Ecto neural progenitor cell (in vitro differentiated cells): ENCODE data around the gene DENND1A.
A peak's percentile ranks its signal among the peaks of the same experiment; 100 is the strongest.

Source experiments
- DNase-seq: peaks from one replicate; pipeline ENCODE4 v3.0.0-alpha.2; 2018; ENCODE audit warnings: low spot score

Gene DENND1A

GRCh38 chr9:123390337-123391135 lies 539.4 kb downstream of the DENND1A start:
- DNase-seq: no peak

DNA sequence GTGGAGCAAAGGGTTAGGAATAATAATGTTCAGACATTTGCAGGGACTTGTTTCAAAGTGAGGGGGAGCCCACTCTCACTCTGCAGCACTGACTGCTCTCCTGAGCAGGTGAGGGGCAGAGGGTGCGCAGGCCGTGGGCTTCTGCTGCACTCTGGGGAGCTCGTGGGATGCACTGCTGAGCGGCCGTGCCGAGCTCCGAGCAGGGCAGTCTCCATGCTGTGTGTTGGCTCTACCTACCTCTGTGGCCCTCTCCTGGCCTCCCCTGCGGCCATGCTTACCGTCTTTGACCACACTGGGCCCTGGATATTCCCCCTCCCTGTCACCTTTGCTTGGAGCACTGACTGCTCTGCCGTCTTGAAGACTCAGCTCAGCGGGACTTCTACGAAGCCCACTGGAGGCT lies 540.2 kb downstream of the DENND1A start:
- DNase-seq: no peak

DNA sequence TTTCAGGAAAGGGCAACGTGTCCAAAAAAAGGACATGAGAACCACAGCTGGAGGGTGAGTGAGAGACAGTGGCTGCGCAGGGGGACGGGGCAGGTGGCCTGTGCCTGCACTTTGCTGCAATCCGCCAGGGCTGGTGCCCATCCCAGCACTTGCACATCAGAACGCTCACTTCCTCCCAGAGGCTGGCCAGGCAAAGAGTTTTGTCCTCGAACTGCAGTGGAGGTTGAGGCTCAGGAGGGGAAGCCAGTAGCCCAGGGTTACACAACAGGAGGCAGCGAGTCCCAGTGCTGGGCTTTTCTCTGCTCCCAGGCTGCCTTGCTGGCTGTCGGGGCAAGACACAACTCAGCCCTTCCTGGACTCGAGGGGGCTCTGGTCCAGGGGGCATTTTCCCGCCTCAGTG lies 540.9 kb downstream of the DENND1A start:
- DNase-seq: no peak

DNA sequence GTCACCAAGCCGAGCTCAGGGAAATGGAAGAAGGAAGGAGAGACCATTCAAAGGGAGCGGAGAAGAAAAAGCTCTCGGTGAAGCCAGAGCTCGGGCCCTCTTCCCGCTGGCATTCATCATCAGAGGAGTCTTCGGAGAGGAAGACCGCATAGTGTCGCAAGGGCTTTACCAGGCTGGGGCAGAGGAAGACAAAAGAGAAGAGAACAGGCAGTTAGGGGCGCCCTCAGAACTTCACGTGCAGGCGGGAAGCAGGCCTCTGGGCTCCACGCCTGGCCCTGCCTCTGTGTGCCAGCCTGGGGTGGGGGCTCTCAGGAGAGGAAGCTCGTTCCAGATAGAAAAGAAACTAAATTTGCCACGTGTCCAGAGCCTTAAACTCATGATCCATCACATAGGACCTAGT lies 542.2 kb downstream of the DENND1A start:
- no peak for DNase-seq

DNA sequence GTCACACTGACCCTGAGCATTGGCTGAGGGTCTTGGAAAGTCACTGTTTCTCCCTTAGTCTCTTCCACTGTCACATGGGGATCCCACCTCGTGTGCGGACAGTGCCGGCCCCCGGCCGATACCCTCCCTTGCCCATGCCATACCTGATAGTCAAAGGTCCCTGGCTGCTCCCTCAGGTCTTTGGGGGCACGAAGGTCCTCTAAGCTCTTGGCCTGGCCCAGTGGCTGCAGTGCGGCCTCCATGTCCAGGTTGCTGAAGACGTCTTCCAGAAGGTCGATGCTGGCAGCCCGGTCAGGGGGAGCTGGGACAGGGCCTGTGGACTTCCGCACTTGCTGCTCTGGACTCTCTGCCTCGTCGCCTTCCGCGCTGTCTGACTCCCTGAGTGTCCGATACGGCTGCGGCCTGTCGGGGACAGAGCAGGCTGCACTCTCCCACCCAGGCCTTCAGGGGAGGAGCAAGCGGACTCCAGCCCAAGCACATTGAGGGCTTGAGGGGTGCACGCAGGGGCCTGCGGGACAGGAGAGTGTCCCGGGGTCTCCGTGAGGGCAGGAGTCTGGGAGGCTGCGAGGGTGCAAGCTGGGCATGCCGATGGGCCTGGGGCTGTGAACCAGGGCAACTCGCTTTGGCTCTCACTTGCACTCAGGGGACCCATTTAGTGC lies 546.3 kb downstream of the DENND1A start:
- DNase-seq: no peak

GRCh38 chr9:123382653-123383511 lies 547.0 kb downstream of the DENND1A start:
- no peak for DNase-seq

- no peak for DNase-seq
These were observed 548.8 kb downstream of the DENND1A start for GRCh38 chr9:123380852-123381705.

- no peak for DNase-seq
These were observed 550.8 kb downstream of the DENND1A start for GRCh38 chr9:123378956-123379660.

DNA sequence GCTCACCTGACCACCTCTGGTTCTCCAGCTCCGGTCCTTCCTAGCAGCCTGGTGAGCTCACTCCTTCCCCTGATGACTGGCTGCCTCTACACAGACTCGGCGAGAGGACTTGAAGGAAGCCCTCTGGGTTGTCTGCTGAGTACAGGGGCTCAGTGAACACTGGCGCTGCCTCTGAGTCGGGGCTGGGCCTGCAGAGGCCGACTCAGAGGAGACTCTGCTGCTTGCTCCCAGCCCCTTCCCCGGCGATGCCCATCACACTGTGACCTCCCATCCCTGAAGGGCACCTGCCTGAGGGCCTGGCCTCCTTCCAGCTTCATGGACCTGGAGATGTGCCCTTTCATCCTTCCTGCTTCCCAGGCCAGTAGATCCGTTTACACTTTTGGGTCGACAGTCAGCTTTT lies 551.9 kb downstream of the DENND1A start:
- no peak for DNase-seq

DNA sequence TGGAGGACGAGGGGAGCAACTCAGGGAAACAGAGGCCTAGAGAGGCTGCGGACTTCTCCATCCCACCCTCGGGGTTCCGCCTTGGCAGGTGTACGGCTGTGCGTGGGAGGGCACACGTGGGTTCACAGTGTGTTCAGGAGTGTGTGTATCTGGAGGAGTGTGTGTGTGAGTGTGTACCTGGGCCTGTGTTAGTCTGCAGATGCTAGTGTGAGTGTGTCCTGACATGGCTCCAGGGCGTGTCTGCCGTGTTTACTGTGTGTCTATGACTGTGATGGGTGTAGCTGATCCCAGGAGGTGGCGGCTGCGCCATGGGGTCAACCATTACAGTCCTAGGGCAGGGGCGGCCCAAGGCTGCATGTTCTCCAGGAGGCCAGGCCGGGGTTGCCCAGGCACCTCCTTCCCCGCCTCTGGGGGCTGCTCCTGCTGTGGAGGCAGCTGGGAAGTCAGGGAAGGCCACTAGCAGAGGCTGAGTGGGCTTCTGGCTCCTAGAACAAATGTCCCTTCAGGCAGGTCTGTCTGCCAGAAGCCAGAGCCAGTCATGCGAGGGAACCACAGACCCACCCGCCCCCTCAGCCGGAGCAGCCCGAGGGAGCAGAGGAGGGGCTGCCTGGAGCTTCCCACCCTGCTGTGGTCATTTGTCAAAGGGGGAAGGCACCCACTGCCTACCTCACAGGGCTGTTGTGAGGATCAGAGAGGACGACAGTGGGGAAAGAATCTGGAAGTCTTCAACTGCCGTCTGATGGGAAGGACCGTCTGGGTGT lies 552.5 kb downstream of the DENND1A start:
- no peak for DNase-seq

DNA sequence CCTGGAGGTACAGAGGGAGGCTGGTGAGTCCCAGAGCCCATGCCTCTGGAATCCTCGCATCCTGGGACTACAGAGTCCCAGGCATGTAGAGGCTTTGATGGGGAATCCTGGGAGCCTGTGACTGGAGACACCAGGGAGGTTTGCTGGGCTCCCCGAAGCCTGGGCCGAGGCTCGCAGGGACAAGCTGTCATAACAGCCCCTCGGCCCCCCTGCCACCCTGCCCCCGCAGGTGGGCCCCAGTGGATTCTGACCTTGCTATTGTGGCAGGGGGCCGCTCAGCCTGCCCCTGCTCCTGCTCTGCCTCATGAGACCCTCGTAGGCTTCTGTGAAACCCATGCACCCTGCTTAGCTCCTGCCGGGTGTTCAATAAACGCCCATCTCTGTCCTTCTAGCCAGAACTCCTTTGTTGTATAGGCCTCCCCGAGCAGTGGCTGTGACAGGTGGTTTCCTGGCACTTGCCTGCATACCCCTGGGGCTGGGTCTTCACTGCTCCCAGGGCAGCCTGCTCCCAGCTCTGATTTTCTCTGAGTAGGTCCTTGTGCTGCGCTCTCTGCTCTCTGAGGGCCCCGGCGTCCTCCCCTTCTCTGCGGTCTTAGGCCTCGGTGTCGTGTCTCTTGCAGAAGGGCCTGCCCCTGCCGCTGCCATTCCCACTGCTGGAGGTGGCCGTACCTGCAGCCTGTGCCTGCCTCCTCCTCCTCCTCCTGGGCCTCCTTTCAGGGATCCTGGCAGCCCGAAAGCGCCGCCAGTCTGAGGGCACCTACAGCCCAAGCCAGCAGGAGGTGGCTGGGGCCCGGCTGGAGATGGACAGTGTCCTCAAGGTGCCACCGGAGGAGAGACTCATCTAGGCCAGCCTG lies 553.5 kb downstream of the DENND1A start:
- no peak for DNase-seq

DNA sequence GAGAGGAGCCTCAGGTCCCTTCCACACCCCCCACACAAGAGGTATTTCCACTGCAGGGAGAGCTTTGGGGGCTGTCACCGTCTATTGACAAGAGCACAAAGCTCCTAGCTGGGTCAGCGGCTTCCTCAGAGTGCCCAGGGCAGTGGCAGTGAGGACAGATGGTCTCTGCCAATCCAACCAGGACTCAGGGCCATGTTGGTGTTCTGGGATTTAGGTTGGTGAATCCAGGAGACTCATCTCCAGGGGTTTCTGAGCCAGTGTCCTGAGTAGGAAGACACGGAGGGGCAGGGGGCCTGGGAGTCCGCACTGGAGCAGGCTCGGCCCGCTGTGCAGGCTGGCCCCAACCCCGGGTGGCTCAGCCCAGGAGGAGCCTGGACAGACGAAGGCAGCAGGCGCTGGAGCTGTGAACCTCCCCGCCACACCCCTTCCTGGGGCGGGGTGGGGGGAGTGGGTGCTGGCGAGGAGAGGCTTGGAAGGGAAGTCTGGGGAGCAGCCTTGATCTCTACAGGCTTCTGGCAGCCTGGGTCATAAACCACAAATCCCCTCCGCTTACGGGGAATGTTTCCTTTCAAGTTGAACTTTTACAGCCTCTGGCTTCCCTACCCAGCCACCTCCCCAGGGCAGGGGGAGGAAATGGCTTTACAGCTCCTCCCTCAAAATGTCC lies 554.3 kb downstream of the DENND1A start:
- DNase-seq: no peak

DNA sequence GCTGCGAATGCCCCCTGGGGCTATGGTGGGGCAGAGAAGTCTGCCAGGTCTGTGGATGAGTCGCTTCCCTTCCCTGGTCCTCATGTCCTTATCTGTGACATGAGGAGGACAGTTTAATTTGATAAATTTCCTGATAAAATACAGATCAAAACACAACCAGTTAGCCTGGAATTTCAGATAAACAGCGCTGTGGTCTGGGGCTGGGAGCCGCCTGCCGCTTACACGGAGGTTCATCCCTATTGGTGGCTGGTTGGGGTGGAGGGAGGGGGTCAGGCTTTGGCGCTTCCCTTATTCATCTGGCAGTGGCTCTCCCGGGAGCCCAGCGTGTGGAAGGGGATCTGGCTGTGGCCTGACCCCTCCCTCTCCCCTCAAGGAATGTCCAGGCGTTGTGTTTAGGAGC lies 556.0 kb downstream of the DENND1A start:
- DNase-seq: peak; percentile 85

DNA sequence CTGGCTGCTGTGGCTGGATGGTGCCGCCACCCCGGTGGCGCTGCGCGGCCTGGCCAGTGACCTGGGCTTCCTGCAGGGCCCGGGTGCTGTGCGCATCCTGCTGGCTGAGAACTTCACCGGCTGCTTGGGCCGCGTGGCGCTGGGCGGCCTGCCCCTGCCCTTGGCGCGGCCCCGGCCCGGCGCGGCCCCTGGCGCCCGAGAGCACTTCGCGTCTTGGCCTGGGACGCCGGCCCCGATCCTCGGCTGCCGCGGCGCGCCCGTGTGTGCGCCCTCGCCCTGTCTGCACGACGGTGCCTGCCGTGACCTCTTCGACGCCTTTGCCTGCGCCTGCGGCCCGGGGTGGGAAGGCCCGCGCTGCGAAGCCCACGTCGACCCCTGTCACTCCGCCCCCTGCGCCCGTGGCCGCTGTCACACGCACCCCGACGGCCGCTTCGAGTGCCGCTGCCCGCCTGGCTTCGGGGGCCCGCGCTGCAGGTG lies 556.4 kb downstream of the DENND1A start:
- DNase-seq: no peak

GRCh38 chr9:123372766-123373446 lies 557.0 kb downstream of the DENND1A start:
- DNase-seq: no peak

DNA sequence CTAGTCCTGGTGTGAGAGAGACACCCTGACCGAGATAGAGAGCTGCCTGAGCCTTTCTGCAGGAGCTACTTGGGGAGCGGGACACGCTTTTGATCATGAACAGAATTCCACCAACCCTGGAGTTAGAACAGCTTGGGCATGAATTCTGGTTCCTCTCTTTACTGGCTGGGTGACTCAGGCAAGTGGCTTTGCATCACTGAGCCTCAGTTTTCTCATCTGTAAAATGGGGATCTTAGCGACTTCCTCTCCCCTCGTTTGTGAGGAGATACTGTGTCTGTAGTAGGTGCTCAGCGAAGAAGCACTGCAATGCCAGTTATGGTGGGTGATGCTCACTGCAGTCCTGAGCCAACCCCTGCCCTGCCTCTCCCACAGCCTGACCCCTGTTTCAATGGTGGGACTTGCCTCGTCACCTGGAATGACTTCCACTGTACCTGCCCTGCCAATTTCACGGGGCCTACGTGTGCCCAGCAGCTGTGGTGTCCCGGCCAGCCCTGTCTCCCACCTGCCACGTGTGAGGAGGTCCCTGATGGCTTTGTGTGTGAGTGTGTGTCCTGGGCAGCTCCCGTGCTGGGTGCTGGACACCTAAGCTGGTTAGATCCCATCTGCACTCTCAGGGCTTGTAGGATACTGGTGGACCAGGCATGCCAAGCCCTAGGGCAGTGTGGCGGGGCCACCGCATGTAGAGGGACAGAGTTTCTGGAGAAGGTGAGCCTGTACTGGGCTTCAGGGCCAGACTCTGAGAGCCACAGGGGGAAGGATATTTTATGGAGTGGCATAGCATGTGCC lies 557.9 kb downstream of the DENND1A start:
- no peak for DNase-seq

DNA sequence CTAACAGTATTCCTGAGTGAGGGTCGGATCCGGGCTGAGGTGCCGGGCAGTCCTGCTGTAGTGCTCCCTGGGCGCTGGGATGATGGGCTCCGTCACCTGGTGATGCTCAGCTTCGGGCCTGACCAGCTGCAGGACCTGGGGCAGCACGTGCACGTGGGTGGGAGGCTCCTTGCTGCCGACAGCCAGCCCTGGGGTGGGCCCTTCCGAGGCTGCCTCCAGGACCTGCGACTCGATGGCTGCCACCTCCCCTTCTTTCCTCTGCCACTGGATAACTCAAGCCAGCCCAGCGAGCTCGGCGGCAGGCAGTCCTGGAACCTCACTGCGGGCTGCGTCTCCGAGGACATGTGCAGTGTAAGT lies 558.7 kb downstream of the DENND1A start:
- no peak for DNase-seq
